ENCODE results near the gene CLMN. TPM values are rescaled to one million over a fixed set of nuclear protein-coding genes. Genes with fewer than 3 reads are reported as not detected.

CLMN gene
- polyA plus RNA-seq, 1 donor from 2014 or later: 0.57 TPM

DNA sequence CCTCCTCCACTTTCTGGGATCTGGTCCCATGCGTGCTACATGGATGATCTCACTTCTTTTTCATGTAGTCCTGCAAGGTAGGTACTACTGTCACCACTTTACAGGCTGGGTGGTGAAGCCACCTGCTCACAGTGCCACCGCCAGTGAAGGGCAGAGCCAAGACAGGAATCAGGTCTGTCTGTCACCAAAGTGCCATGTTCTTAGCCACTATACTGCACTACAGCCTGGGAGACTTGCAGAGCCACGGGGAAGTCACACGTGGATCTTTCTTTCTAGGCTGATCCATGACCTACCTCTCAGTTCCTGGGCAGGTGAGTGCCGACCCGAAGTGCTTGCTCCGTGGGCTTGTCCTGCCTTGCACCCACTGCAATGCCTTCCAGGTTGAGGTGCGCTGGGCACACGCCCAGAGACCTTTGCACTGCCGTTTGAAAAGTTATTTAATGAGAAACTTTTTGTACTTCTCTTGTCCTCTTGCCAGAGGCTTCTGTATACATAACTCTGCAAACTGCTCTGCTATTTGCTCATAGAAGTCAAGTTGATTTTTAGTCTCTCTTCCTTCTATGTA is 19.7 kb upstream of the CLMN start:
- Histone ChIP-seq H3K36me3 (ENCODE audit: insufficient read depth, low read length) (no peaks in the 10 kb centered on the region), H4K20me1 (ENCODE audit: insufficient read depth) (no peaks in the 10 kb centered on the region), H2AFZ (ENCODE audit: low read depth, low read length) (no peak overlapping the region), H3K27ac (ENCODE audit: low read length) (no peak overlapping the region), H3K9ac (ENCODE audit: low read length) (no peak overlapping the region), H3K9me3 (ENCODE audit: low read length) (no peaks in the 10 kb centered on the region), H3K4me3 (ENCODE audit: low read length) (no peak overlapping the region), H3K4me2 (ENCODE audit: low read length) (no peak overlapping the region), H3K27me3 (ENCODE audit: insufficient read depth, low read depth, low read length) (no peaks in the 10 kb centered on the region), H3K79me2 (replicated peaks; ENCODE audit: insufficient read depth, low read length) (no peaks in the 10 kb centered on the region), H3F3A (ENCODE audit: insufficient read depth, low read length, poor library complexity, severe bottlenecking) (no peaks in the 10 kb centered on the region), H3K9me2 (ENCODE audit: insufficient read depth, low read length) (no peaks in the 10 kb centered on the region)
- TF ChIP-seq EP300 (conservative IDR thresholded peaks at IDR 0.05; ENCODE audit: poor library complexity, severe bottlenecking) (no peak), RAD21 (conservative IDR thresholded peaks at IDR 0.05) (no peak), CTCF (IDR thresholded peaks at IDR 0.05; ENCODE audit: poor library complexity, severe bottlenecking) (no peak), EZH2 (IDR thresholded peaks at IDR 0.05; ENCODE audit: borderline replicate concordance, insufficient read depth, low read length, poor library complexity, severe bottlenecking) (no peak), SMC3 (conservative IDR thresholded peaks at IDR 0.05; ENCODE audit: poor library complexity) (no peak), POLR2AphosphoS5 (IDR thresholded peaks at IDR 0.05) (no peak), MXI1 (conservative IDR thresholded peaks at IDR 0.05; ENCODE audit: poor library complexity, severe bottlenecking) (no peak), TAF1 (IDR thresholded peaks at IDR 0.05; ENCODE audit: low read depth) (no peak)
- TF ChIP-seq, protein P1, sequence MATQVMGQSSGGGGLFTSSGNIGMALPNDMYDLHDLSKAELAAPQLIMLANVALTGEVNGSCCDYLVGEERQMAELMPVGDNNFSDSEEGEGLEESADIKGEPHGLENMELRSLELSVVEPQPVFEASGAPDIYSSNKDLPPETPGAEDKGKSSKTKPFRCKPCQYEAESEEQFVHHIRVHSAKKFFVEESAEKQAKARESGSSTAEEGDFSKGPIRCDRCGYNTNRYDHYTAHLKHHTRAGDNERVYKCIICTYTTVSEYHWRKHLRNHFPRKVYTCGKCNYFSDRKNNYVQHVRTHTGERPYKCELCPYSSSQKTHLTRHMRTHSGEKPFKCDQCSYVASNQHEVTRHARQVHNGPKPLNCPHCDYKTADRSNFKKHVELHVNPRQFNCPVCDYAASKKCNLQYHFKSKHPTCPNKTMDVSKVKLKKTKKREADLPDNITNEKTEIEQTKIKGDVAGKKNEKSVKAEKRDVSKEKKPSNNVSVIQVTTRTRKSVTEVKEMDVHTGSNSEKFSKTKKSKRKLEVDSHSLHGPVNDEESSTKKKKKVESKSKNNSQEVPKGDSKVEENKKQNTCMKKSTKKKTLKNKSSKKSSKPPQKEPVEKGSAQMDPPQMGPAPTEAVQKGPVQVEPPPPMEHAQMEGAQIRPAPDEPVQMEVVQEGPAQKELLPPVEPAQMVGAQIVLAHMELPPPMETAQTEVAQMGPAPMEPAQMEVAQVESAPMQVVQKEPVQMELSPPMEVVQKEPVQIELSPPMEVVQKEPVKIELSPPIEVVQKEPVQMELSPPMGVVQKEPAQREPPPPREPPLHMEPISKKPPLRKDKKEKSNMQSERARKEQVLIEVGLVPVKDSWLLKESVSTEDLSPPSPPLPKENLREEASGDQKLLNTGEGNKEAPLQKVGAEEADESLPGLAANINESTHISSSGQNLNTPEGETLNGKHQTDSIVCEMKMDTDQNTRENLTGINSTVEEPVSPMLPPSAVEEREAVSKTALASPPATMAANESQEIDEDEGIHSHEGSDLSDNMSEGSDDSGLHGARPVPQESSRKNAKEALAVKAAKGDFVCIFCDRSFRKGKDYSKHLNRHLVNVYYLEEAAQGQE (IDR thresholded peaks at IDR 0.05; ENCODE audit: borderline replicate concordance): no peak

DNA sequence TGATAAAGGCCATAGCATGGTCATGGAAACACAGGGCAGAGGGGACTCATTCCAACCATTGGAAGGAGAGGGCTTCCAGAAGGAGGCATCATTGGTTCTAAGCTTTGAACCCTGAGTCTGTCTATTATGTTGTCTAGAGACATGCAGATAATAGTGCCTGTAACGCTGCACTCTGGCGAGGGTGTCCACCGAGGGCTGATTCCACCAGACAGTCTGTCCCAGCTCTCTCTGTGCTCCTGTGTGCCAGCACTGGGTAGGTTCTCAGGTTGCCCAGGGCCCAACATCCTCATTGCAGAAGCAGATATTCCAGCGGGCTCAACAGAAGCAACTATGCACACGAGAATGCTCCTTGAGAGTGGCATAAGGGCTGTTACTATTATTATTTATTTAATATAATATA is 18.7 kb upstream of the CLMN start:
- H3K4me3 ChIP-seq (ENCODE audit: low read length): no peak overlapping the region

More for the DNA sequence above, 18.7 kb upstream of the CLMN start:
- Histone ChIP-seq H3K4me2 (ENCODE audit: low read length) (no peak overlapping the region), H4K20me1 (ENCODE audit: insufficient read depth) (no peaks in the 10 kb centered on the region), H3K9ac (ENCODE audit: low read length) (no peak overlapping the region), H3K27me3 (ENCODE audit: insufficient read depth, low read depth, low read length) (no peaks in the 10 kb centered on the region), H3K27ac (ENCODE audit: low read length) (no peak overlapping the region), H3K79me2 (replicated peaks; ENCODE audit: insufficient read depth, low read length) (no peaks in the 10 kb centered on the region), H2AFZ (ENCODE audit: low read depth, low read length) (no peak overlapping the region), H3K36me3 (ENCODE audit: insufficient read depth, low read length) (no peaks in the 10 kb centered on the region), H3K9me2 (ENCODE audit: insufficient read depth, low read length) (no peaks in the 10 kb centered on the region), H3K9me3 (ENCODE audit: low read length) (no peaks in the 10 kb centered on the region), H3F3A (ENCODE audit: insufficient read depth, low read length, poor library complexity, severe bottlenecking) (no peaks in the 10 kb centered on the region)
- TF ChIP-seq RAD21 (conservative IDR thresholded peaks at IDR 0.05) (no peak), CTCF (IDR thresholded peaks at IDR 0.05; ENCODE audit: poor library complexity, severe bottlenecking) (no peak), EP300 (conservative IDR thresholded peaks at IDR 0.05; ENCODE audit: poor library complexity, severe bottlenecking) (no peak)

Data from neural cell (in vitro differentiated cells).